Measurements from ENCODE around the gene PARD6B.
A peak's percentile ranks its signal among the peaks of the same experiment; 100 is the strongest.

Gene PARD6B

GRCh38 chr20:50726955-50727791 lies 4.2 kb upstream of the PARD6B start:
- TF ChIP-seq, protein P1, sequence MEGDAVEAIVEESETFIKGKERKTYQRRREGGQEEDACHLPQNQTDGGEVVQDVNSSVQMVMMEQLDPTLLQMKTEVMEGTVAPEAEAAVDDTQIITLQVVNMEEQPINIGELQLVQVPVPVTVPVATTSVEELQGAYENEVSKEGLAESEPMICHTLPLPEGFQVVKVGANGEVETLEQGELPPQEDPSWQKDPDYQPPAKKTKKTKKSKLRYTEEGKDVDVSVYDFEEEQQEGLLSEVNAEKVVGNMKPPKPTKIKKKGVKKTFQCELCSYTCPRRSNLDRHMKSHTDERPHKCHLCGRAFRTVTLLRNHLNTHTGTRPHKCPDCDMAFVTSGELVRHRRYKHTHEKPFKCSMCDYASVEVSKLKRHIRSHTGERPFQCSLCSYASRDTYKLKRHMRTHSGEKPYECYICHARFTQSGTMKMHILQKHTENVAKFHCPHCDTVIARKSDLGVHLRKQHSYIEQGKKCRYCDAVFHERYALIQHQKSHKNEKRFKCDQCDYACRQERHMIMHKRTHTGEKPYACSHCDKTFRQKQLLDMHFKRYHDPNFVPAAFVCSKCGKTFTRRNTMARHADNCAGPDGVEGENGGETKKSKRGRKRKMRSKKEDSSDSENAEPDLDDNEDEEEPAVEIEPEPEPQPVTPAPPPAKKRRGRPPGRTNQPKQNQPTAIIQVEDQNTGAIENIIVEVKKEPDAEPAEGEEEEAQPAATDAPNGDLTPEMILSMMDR (IDR thresholded peaks at IDR 0.05; ENCODE audit: low read depth, low read length, missing control alignments), result no peak
- H3K4me3 ChIP-seq (ENCODE audit: low read depth, low read length), result no peak overlapping the region
- no peak for DNase-seq (ENCODE audit: low read depth)

- DNase-seq (ENCODE audit: low read depth), result no peak
- TF ChIP-seq, protein P1 (IDR thresholded peaks at IDR 0.05; ENCODE audit: low read depth, low read length, missing control alignments), result no peak
- H3K4me3 ChIP-seq (ENCODE audit: low read depth, low read length), result no peak overlapping the region
These were observed 3.4 kb upstream of the PARD6B start for GRCh38 chr20:50727792-50728485.

GRCh38 chr20:50728486-50728980 lies 2.8 kb upstream of the PARD6B start:
- H3K4me3 ChIP-seq (ENCODE audit: low read depth, low read length), result no peak overlapping the region
- DNase-seq (ENCODE audit: low read depth), result no peak
- TF ChIP-seq, protein P1 (IDR thresholded peaks at IDR 0.05; ENCODE audit: low read depth, low read length, missing control alignments), result no peak

DNA sequence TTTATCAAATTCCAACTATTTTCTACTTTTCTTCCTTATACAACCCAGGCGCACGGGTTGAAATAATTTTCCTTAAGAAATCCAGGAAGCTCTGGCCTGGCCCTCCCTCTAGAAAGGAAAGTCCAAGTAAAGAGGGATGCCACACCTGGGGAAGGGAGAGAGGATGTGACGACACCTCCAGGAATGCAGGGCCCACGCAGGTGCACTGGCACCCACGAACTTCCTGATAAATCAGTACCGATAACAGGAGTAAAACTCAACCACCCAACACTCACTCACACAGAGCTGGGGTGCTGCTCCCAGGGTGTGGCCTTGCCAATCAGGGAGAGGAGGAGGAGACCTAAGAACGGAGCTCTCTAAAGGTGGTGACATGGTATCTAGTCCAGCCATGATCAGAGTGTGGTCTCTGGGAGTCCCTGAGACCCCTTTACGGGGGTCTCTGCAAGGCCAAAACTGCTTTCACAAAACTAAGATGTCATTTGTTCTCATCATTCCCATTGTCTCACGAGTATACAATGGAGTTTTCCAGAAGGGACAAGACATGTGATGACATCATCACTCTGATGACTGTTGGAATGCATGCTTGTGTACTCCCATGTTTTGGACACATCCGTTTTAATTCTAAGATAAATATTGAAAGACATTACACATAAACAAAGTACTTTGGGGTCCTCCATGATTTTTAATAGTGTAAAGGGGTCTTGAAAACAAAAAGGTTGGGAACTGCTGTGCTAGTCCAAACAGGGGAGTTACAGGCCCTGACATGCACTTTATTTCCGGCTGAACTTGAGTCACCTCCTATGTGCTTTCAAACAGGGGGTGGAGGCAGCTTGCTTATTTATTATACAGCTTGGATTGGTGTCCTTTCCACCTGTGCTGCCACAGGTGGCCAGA lies 2.2 kb upstream of the PARD6B start:
- no peak overlapping the region for H3K4me3 ChIP-seq (ENCODE audit: low read depth, low read length)
- DNase-seq (ENCODE audit: low read depth), result no peak

GRCh38 chr20:50729901-50730764 lies 1.2 kb upstream of the PARD6B start:
- no peak for DNase-seq (ENCODE audit: low read depth)
- TF ChIP-seq, protein P1 (IDR thresholded peaks at IDR 0.05; ENCODE audit: low read depth, low read length, missing control alignments), result no peak
- peak overlapping the region; percentile 62 for H3K4me3 ChIP-seq (ENCODE audit: low read depth, low read length)

More for the DNA sequence above, 2.2 kb upstream of the PARD6B start:
- TF ChIP-seq, protein P1 (IDR thresholded peaks at IDR 0.05; ENCODE audit: low read depth, low read length, missing control alignments), result no peak

- peak overlapping the region; percentile 62 for H3K4me3 ChIP-seq (ENCODE audit: low read depth, low read length)
- TF ChIP-seq, protein P1 (IDR thresholded peaks at IDR 0.05; ENCODE audit: low read depth, low read length, missing control alignments), result no peak
- DNase-seq (ENCODE audit: low read depth), result no peak
These were observed 670 bp upstream of the PARD6B start for GRCh38 chr20:50730765-50731054.

Measured in GM12864 (cell line).